SU-DHL-6 (cell line): ENCODE results near the gene IFNL1.
A peak's percentile ranks its signal among the peaks of the same experiment; 100 is the strongest.

Experiments used
- H2AFZ ChIP-seq: fragments of 200-600 bp; sonication (generic); 2 replicates; pipeline ENCODE4 v1.6.1; 2014; ENCODE audit warnings: low read depth, mild to moderate bottlenecking, moderate library complexity, mixed read lengths, antibody characterized with exemption, low read length; ENCODE audit not compliant: severe bottlenecking
- H3F3A ChIP-seq: fragments of 200-600 bp; shearing (Covaris generic); 2 replicates; pipeline ENCODE4 v1.6.0; 2016; ENCODE audit warnings: antibody characterized with exemption, mild to moderate bottlenecking; ENCODE audit not compliant: insufficient read depth
- H3K27ac ChIP-seq: fragments of 200-600 bp; sonication (generic); 2 replicates; pipeline ENCODE4 v1.5.1; 2016; ENCODE audit warnings: low read depth, mild to moderate bottlenecking, low read length, moderate library complexity, mixed read lengths
- H3K27me3 ChIP-seq: fragments of 200-600 bp; sonication (generic), shearing (Covaris generic); 2 replicates; pipeline ENCODE4 v1.6.0; 2014; ENCODE audit warnings: mild to moderate bottlenecking, low read length
- H3K36me3 ChIP-seq: fragments of 200-600 bp; sonication (generic); 2 replicates; pipeline ENCODE4 v1.6.1; 2014; ENCODE audit warnings: mild to moderate bottlenecking, low read length, mixed read lengths
- H3K4me2 ChIP-seq: fragments of 300-600, 200-600 bp; shearing (Covaris generic), sonication (generic); 2 replicates; pipeline ENCODE4 v1.6.0; 2014; ENCODE audit warnings: low read length, low read depth, mild to moderate bottlenecking; ENCODE audit not compliant: poor library complexity, severe bottlenecking
- H3K4me3 ChIP-seq: fragments of 200-600 bp; sonication (generic); 2 replicates; pipeline ENCODE4 v1.5.1; 2014; ENCODE audit warnings: antibody characterized with exemption, low read length, mild to moderate bottlenecking, mixed read lengths; ENCODE audit not compliant: insufficient read depth, poor library complexity, severe bottlenecking
- H3K79me2 ChIP-seq: fragments of 200-600 bp; sonication (generic); 2 replicates; pipeline ENCODE4 v1.6.1; 2014; ENCODE audit warnings: mild to moderate bottlenecking, low read length, moderate library complexity; ENCODE audit not compliant: insufficient read depth
- H3K9ac ChIP-seq: fragments of 200-600 bp; sonication (generic); 2 replicates; pipeline ENCODE4 v1.7.0; 2014; ENCODE audit warnings: mild to moderate bottlenecking, low read length
- H3K9me2 ChIP-seq: fragments of 200-600 bp; sonication (generic); replicated peaks from 2 replicates; pipeline ENCODE4 v1.6.1; 2014; ENCODE audit warnings: low read length; ENCODE audit not compliant: insufficient read depth
- H3K9me3 ChIP-seq: fragments of 200-600 bp; sonication (generic); 2 replicates; pipeline ENCODE4 v1.6.1; 2014; ENCODE audit warnings: low read length, mixed read lengths; ENCODE audit not compliant: insufficient read depth
- H4K20me1 ChIP-seq: fragments of 200-600 bp; sonication (generic); 2 replicates; pipeline ENCODE4 v1.6.1; 2014; ENCODE audit warnings: low read depth, mild to moderate bottlenecking, antibody characterized with exemption, low read length, moderate library complexity, mixed read lengths
- EZH2phosphoT487 ChIP-seq: fragments of 200-600 bp; sonication (generic), shearing (Covaris generic); conservative IDR thresholded peaks from 2 replicates; pipeline ENCODE4 v1.6.1; 2018; ENCODE audit warnings: mild to moderate bottlenecking, antibody characterized with exemption, low read length, moderate library complexity, mixed read lengths
- TF ChIP-seq, protein P1 (sequence below): fragments of 200-600 bp; sonication (generic); IDR thresholded peaks from one replicate; pipeline ENCODE4 v1.5.1; 2017; ENCODE audit warnings: antibody characterized with exemption, mild to moderate bottlenecking, low read length, moderate library complexity; ENCODE audit not compliant: insufficient read depth, poor library complexity, severe bottlenecking

Gene IFNL1

DNA sequence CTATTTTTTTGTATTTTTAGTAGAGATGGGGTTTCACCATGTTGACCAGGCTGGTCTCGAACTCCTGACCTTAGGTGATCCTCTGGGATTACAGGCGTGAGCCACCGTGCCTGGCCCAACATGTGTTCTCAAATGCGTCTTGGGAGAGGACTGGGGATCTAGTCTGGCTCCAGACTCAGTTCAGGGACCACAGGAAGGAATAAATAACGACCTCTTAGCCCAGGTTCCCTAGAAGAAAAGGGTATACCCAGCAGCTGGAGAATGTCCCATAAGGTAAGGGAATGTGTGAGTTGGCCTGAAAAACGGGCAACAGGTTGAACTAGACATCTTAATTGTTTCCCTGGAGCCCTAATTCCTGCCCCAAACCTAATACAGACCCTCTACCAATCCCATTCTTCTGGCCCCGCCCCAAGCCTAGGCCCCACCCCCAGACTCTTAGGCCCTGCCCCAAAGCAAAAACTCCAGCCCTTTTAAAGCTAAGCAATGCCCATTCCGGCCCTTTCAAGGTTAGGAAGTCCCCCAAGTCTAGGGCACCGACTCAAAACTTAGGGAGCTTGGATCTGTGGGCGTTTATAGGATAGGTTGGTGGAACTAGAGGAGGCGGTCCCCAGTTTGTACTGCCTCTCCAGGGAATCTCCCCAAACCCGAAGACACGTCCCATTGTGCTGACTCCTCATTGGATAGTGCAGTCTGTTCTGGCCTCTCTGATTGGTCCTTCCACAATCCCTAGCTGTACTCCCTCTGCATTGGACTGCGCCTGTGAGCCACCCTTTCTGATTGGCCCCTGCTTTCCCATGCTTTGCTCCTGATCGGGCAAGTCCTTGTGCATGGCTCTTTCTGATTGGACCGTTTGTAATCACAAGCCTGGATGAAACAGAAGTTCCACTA is 29.8 kb downstream of the IFNL1 start:
- H3K27ac ChIP-seq, result no peak overlapping the region
- H3K79me2 ChIP-seq, result no peaks in the 10 kb centered on the region
- H3K36me3 ChIP-seq, result no peaks in the 10 kb centered on the region
- no peaks in the 10 kb centered on the region for H3K27me3 ChIP-seq
- H3K9me2 ChIP-seq, result no peaks in the 10 kb centered on the region
- H2AFZ ChIP-seq, result no peak overlapping the region
- no peaks in the 10 kb centered on the region for H4K20me1 ChIP-seq
- no peaks in the 10 kb centered on the region for H3F3A ChIP-seq
- H3K4me3 ChIP-seq, result no peak overlapping the region
- H3K9me3 ChIP-seq, result no peaks in the 10 kb centered on the region
- H3K4me2 ChIP-seq, result no peak overlapping the region
- TF ChIP-seq, protein P1, sequence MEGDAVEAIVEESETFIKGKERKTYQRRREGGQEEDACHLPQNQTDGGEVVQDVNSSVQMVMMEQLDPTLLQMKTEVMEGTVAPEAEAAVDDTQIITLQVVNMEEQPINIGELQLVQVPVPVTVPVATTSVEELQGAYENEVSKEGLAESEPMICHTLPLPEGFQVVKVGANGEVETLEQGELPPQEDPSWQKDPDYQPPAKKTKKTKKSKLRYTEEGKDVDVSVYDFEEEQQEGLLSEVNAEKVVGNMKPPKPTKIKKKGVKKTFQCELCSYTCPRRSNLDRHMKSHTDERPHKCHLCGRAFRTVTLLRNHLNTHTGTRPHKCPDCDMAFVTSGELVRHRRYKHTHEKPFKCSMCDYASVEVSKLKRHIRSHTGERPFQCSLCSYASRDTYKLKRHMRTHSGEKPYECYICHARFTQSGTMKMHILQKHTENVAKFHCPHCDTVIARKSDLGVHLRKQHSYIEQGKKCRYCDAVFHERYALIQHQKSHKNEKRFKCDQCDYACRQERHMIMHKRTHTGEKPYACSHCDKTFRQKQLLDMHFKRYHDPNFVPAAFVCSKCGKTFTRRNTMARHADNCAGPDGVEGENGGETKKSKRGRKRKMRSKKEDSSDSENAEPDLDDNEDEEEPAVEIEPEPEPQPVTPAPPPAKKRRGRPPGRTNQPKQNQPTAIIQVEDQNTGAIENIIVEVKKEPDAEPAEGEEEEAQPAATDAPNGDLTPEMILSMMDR, result no peak
- TF ChIP-seq EZH2phosphoT487, result no peak
- H3K9ac ChIP-seq, result no peak overlapping the region

DNA sequence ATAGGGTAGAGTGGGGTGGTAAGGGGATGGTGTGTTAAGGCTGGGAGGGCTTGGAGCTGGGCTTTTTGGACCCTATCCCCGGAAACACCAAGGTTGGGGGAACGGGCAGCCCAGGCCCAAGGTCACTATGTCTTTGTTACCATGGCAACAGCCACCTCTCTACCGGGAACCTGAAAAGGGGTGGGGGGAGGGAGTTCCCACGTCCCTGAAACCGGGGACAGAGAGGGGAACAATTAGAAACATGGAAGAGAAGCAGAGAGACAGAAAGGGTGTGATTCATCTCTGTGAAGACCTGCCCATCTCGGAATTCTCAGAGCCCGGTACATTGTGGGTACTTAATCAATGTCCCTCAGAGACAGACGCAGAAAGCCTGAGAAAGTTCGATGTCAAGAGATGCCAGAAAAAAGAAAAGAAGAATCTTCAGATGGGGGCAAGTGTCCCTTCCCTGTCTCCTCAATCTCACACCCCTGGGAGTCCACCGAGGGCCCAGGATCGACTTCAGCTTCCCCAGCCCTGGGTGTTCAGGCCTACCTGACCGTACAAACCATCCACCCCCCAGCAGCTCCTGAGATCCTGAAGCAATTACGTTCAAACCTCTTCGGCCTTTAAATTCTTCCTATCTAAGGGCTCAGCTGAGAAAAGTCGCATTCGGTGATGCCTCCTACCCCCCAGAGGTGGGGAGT is 31.3 kb downstream of the IFNL1 start:
- Histone ChIP-seq H3K4me2 (no peak overlapping the region), H3F3A (no peaks in the 10 kb centered on the region), H3K4me3 (no peak overlapping the region), H4K20me1 (no peaks in the 10 kb centered on the region), H3K79me2 (no peaks in the 10 kb centered on the region), H3K36me3 (no peaks in the 10 kb centered on the region), H3K27ac (no peak overlapping the region), H3K9me2 (no peaks in the 10 kb centered on the region), H3K9me3 (no peaks in the 10 kb centered on the region), H2AFZ (no peak overlapping the region), H3K9ac (no peak overlapping the region), H3K27me3 (no peaks in the 10 kb centered on the region)
- TF ChIP-seq, protein P1, result no peak
- no peak for TF ChIP-seq EZH2phosphoT487

DNA sequence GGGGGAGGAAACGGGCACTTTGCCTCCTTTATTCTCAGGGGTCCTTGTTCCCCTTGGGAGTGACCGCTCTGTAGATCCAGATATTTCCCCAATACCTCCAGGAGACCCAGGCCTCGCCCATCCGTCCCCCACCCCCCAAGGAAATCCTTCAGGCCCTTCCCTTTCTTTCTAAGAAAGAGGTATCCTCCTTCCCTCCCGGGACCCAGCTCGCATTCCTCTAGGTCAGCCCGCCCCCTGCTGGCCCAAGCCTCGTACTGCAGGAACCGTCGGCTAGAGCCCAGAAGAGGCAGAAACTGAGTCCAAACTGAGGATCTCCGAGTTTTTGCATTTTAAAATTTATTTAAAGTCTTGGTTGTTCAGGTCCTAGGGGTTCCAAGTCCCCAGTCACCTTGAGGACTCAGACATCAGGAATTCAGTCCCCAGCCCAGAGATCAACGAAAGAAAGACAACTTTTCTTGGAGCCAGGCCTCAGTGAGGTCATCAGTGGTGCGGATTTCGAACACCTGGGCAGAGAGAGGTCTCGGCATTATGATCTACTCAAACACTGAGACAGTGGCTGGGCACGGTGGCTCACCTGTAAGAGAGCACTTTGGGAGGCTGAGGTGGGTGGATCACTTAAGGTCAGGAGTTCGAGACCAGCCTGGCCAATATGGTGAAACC is 32.0 kb downstream of the IFNL1 start:
- H3K4me2 ChIP-seq, result no peak overlapping the region
- no peak overlapping the region for H3K4me3 ChIP-seq
- no peaks in the 10 kb centered on the region for H3K79me2 ChIP-seq
- no peak for TF ChIP-seq EZH2phosphoT487
- TF ChIP-seq, protein P1, result peak; percentile 98
- no peaks in the 10 kb centered on the region for H3K9me2 ChIP-seq
- H3K9ac ChIP-seq, result no peak overlapping the region
- H3F3A ChIP-seq, result no peaks in the 10 kb centered on the region
- no peak overlapping the region for H2AFZ ChIP-seq
- no peak overlapping the region for H3K27ac ChIP-seq
- no peaks in the 10 kb centered on the region for H3K27me3 ChIP-seq
- H3K36me3 ChIP-seq, result no peaks in the 10 kb centered on the region
- no peaks in the 10 kb centered on the region for H3K9me3 ChIP-seq
- H4K20me1 ChIP-seq, result no peaks in the 10 kb centered on the region
